ENCODE data around the gene TTLL12.

- TF ChIP-seq EZH2phosphoT487 (IDR thresholded peaks at IDR 0.05; ENCODE audit: borderline replicate concordance, low read length) = no peak
- TF ChIP-seq CTCF (IDR thresholded peaks at IDR 0.05; ENCODE audit: low read depth, low read length, poor library complexity, severe bottlenecking) = no peak
Measured at GRCh38 chr22:43231724-43232034, 44.7 kb upstream of the TTLL12 start.
